ENCODE data around the gene SASH1.
"Not testable (repeated sequence)": the region's sequence is repeated elsewhere in the genome, so short reads cannot be mapped to it uniquely, and the experiment has no call there.

Gene SASH1

GRCh38 chr6:148328876-148329555, 13.6 kb upstream of the SASH1 start:
- DNase-seq (ENCODE audit: low spot score), result no peak

GRCh38 chr6:148329596-148330381, 12.8 kb upstream of the SASH1 start:
- no peak for DNase-seq (ENCODE audit: low spot score)

- DNase-seq (ENCODE audit: low spot score), result no peak
Measured at GRCh38 chr6:148332088-148332487, 10.6 kb upstream of the SASH1 start.

- DNase-seq (ENCODE audit: low spot score), result no peak
Measured at GRCh38 chr6:148336901-148337300, 5.7 kb upstream of the SASH1 start.

GRCh38 chr6:148339766-148340165, 2.9 kb upstream of the SASH1 start:
- no peak for DNase-seq (ENCODE audit: low spot score)

- no peak for DNase-seq (ENCODE audit: low spot score)
Measured at GRCh38 chr6:148340586-148341297, 1.9 kb upstream of the SASH1 start.

GRCh38 chr6:148342100-148342349, 613 bp upstream of the SASH1 start:
- DNase-seq (ENCODE audit: low spot score), result no peak

GRCh38 chr6:148343047-148343782, 577 bp downstream of the SASH1 start:
- no peak for DNase-seq (ENCODE audit: low spot score)

- DNase-seq (ENCODE audit: low spot score), result no peak
Measured at GRCh38 chr6:148345176-148345575, 2.5 kb downstream of the SASH1 start.

GRCh38 chr6:148345578-148345977, 2.9 kb downstream of the SASH1 start:
- no peak for DNase-seq (ENCODE audit: low spot score)

- DNase-seq (ENCODE audit: low spot score), result no peak
Measured at GRCh38 chr6:148346681-148347440, 4.2 kb downstream of the SASH1 start.

GRCh38 chr6:148347441-148348054, 4.9 kb downstream of the SASH1 start:
- DNase-seq (ENCODE audit: low spot score), result peak; percentile 22

GRCh38 chr6:148348335-148348734, 5.7 kb downstream of the SASH1 start:
- no peak for DNase-seq (ENCODE audit: low spot score)

GRCh38 chr6:148348778-148349177, 6.1 kb downstream of the SASH1 start:
- DNase-seq (ENCODE audit: low spot score), result peak; percentile 19

- DNase-seq (ENCODE audit: low spot score), result no peak
Measured at GRCh38 chr6:148349466-148349865, 6.8 kb downstream of the SASH1 start.

- no peak for DNase-seq (ENCODE audit: low spot score)
Measured at GRCh38 chr6:148351309-148351708, 8.7 kb downstream of the SASH1 start.

GRCh38 chr6:148352421-148352820, 9.8 kb downstream of the SASH1 start:
- not testable (repeated sequence) for DNase-seq (ENCODE audit: low spot score)

GRCh38 chr6:148358196-148358785, 15.7 kb downstream of the SASH1 start:
- no peak for DNase-seq (ENCODE audit: low spot score)

GRCh38 chr6:148359228-148359627, 16.6 kb downstream of the SASH1 start:
- no peak for DNase-seq (ENCODE audit: low spot score)

GRCh38 chr6:148364056-148364824, 21.6 kb downstream of the SASH1 start:
- no peak for DNase-seq (ENCODE audit: low spot score)

Measured in iPS-NIHi11 (cell line).